ENCODE data around the gene RERE. TPM values are rescaled to one million over a fixed set of nuclear protein-coding genes. Genes with fewer than 3 reads are reported as not detected.
"Not testable (repeated sequence)": the region's sequence is repeated elsewhere in the genome, so short reads cannot be mapped to it uniquely, and the experiment has no call there.

Gene RERE
- total RNA-seq, 2 donors from 2014 or later = 102 to 108 TPM

- H3K27me3 Mint-ChIP-seq; DNase-seq; H3K4me1 Mint-ChIP-seq; H3K36me3 Mint-ChIP-seq (ENCODE audit: low read depth); H3K4me3 Mint-ChIP-seq; H3K9me3 ChIP-seq (ENCODE audit: control insufficient read depth, low read length, poor library complexity, severe bottlenecking); H3K27ac Mint-ChIP-seq: not testable (repeated sequence)
- ATAC-seq = peak; percentile 12
These were observed 90.6 kb downstream of the RERE start for GRCh38 chr1:8726801-8727186.

- ATAC-seq (no peak), DNase-seq (no peak)
- Mint-ChIP-seq H3K4me1 (peaks cover 9% of the 10 kb centered on the region), H3K27ac (peak overlapping the region; percentile 41), H3K4me3 (peak overlapping the region; percentile 45), H3K36me3 (ENCODE audit: low read depth) (no peaks in the 10 kb centered on the region), H3K27me3 (no peaks in the 10 kb centered on the region)
- no peaks in the 10 kb centered on the region for H3K9me3 ChIP-seq (ENCODE audit: control insufficient read depth, low read length, poor library complexity, severe bottlenecking)
These were observed 94.4 kb downstream of the RERE start for GRCh38 chr1:8723010-8723409.

- H3K4me1 Mint-ChIP-seq = peaks cover 9% of the 10 kb centered on the region
- no peaks in the 10 kb centered on the region for H3K36me3 Mint-ChIP-seq (ENCODE audit: low read depth)
- no peaks in the 10 kb centered on the region for H3K27me3 Mint-ChIP-seq
- no peak overlapping the region for H3K4me3 Mint-ChIP-seq
- no peak for ATAC-seq
- no peaks in the 10 kb centered on the region for H3K9me3 ChIP-seq (ENCODE audit: control insufficient read depth, low read length, poor library complexity, severe bottlenecking)
- no peak overlapping the region for H3K27ac Mint-ChIP-seq
- DNase-seq = no peak
These were observed 95.1 kb downstream of the RERE start for GRCh38 chr1:8722366-8722765.

GRCh38 chr1:8721679-8722324, 95.6 kb downstream of the RERE start:
- H3K9me3 ChIP-seq (ENCODE audit: control insufficient read depth, low read length, poor library complexity, severe bottlenecking) = no peaks in the 10 kb centered on the region
- peaks cover 9% of the 10 kb centered on the region for H3K4me1 Mint-ChIP-seq
- H3K27ac Mint-ChIP-seq = no peak overlapping the region
- ATAC-seq = no peak
- H3K27me3 Mint-ChIP-seq = no peaks in the 10 kb centered on the region
- no peak for DNase-seq
- H3K4me3 Mint-ChIP-seq = no peak overlapping the region
- no peaks in the 10 kb centered on the region for H3K36me3 Mint-ChIP-seq (ENCODE audit: low read depth)

GRCh38 chr1:8720347-8720746, 97.1 kb downstream of the RERE start:
- no peak for ATAC-seq
- Mint-ChIP-seq H3K36me3 (ENCODE audit: low read depth) (no peaks in the 10 kb centered on the region), H3K27ac (peak overlapping the region; percentile 45), H3K4me1 (peaks cover 9% of the 10 kb centered on the region), H3K27me3 (no peaks in the 10 kb centered on the region), H3K4me3 (no peak overlapping the region)
- DNase-seq = no peak
- no peaks in the 10 kb centered on the region for H3K9me3 ChIP-seq (ENCODE audit: control insufficient read depth, low read length, poor library complexity, severe bottlenecking)

GRCh38 chr1:8718850-8719361, 98.5 kb downstream of the RERE start:
- no peaks in the 10 kb centered on the region for H3K27me3 Mint-ChIP-seq
- ATAC-seq (no peak), DNase-seq (no peak)
- peaks cover 15% of the 10 kb centered on the region for H3K4me1 Mint-ChIP-seq
- H3K9me3 ChIP-seq (ENCODE audit: control insufficient read depth, low read length, poor library complexity, severe bottlenecking) = no peaks in the 10 kb centered on the region
- no peak overlapping the region for H3K4me3 Mint-ChIP-seq
- H3K27ac Mint-ChIP-seq = no peak overlapping the region
- H3K36me3 Mint-ChIP-seq (ENCODE audit: low read depth) = no peaks in the 10 kb centered on the region

GRCh38 chr1:8717148-8717547, 100.3 kb downstream of the RERE start:
- DNase-seq (no peak), ATAC-seq (no peak)
- no peak overlapping the region for H3K27ac Mint-ChIP-seq
- H3K27me3 Mint-ChIP-seq = no peaks in the 10 kb centered on the region
- no peaks in the 10 kb centered on the region for H3K9me3 ChIP-seq (ENCODE audit: control insufficient read depth, low read length, poor library complexity, severe bottlenecking)
- no peaks in the 10 kb centered on the region for H3K36me3 Mint-ChIP-seq (ENCODE audit: low read depth)
- peaks cover 14% of the 10 kb centered on the region for H3K4me1 Mint-ChIP-seq
- no peak overlapping the region for H3K4me3 Mint-ChIP-seq

GRCh38 chr1:8716238-8716637, 101.2 kb downstream of the RERE start:
- H3K36me3 Mint-ChIP-seq (ENCODE audit: low read depth) = no peaks in the 10 kb centered on the region
- no peaks in the 10 kb centered on the region for H3K9me3 ChIP-seq (ENCODE audit: control insufficient read depth, low read length, poor library complexity, severe bottlenecking)
- ATAC-seq (no peak), DNase-seq (no peak)
- no peaks in the 10 kb centered on the region for H3K27me3 Mint-ChIP-seq
- peaks cover 16% of the 10 kb centered on the region for H3K4me1 Mint-ChIP-seq
- H3K27ac Mint-ChIP-seq = no peak overlapping the region
- no peak overlapping the region for H3K4me3 Mint-ChIP-seq

GRCh38 chr1:8714173-8714572, 103.3 kb downstream of the RERE start:
- DNase-seq (no peak), ATAC-seq (no peak)
- Mint-ChIP-seq H3K27me3 (no peaks in the 10 kb centered on the region), H3K36me3 (ENCODE audit: low read depth) (no peaks in the 10 kb centered on the region), H3K4me1 (peaks cover 15% of the 10 kb centered on the region), H3K4me3 (no peak overlapping the region), H3K27ac (no peak overlapping the region)
- no peaks in the 10 kb centered on the region for H3K9me3 ChIP-seq (ENCODE audit: control insufficient read depth, low read length, poor library complexity, severe bottlenecking)

GRCh38 chr1:8712413-8713231, 104.8 kb downstream of the RERE start:
- DNase-seq = no peak
- Mint-ChIP-seq H3K27ac (peak overlapping the region; percentile 79), H3K4me3 (peak overlapping the region; percentile 15), H3K27me3 (no peaks in the 10 kb centered on the region), H3K4me1 (peaks cover 15% of the 10 kb centered on the region), H3K36me3 (ENCODE audit: low read depth) (no peaks in the 10 kb centered on the region)
- no peaks in the 10 kb centered on the region for H3K9me3 ChIP-seq (ENCODE audit: control insufficient read depth, low read length, poor library complexity, severe bottlenecking)
- ATAC-seq = peak; percentile 58

- DNase-seq = no peak
- no peaks in the 10 kb centered on the region for H3K9me3 ChIP-seq (ENCODE audit: control insufficient read depth, low read length, poor library complexity, severe bottlenecking)
- Mint-ChIP-seq H3K4me1 (peaks cover 18% of the 10 kb centered on the region), H3K27ac (peak overlapping the region; percentile 79), H3K36me3 (ENCODE audit: low read depth) (no peaks in the 10 kb centered on the region), H3K4me3 (no peak overlapping the region), H3K27me3 (no peaks in the 10 kb centered on the region)
- peak; percentile 10 for ATAC-seq
These were observed 105.5 kb downstream of the RERE start for GRCh38 chr1:8711873-8712412.

GRCh38 chr1:8711151-8711550, 106.3 kb downstream of the RERE start:
- Mint-ChIP-seq H3K4me3 (no peak overlapping the region), H3K36me3 (ENCODE audit: low read depth) (no peaks in the 10 kb centered on the region), H3K27ac (peak overlapping the region; percentile 79), H3K4me1 (peaks cover 18% of the 10 kb centered on the region), H3K27me3 (no peaks in the 10 kb centered on the region)
- ATAC-seq (no peak), DNase-seq (no peak)
- H3K9me3 ChIP-seq (ENCODE audit: control insufficient read depth, low read length, poor library complexity, severe bottlenecking) = no peaks in the 10 kb centered on the region

GRCh38 chr1:8708259-8708658, 109.2 kb downstream of the RERE start:
- Mint-ChIP-seq H3K27ac (no peak overlapping the region), H3K27me3 (peaks cover 24% of the 10 kb centered on the region), H3K4me3 (no peak overlapping the region), H3K36me3 (ENCODE audit: low read depth) (peaks cover 3% of the 10 kb centered on the region), H3K4me1 (peaks cover 21% of the 10 kb centered on the region)
- no peaks in the 10 kb centered on the region for H3K9me3 ChIP-seq (ENCODE audit: control insufficient read depth, low read length, poor library complexity, severe bottlenecking)
- ATAC-seq (no peak), DNase-seq (no peak)
